Activated naive CD4-positive, alpha-beta T cell treated with anti-CD3 and anti-CD28 coated beads, Interleukin-2, amount 10 ng/mL, durations not matched to agents 7 days and 5 days (primary cell): ENCODE data around the gene ELMO1.

Source experiments
- CTCF ChIA-PET: fragments of 350-600 bp; sonication (Branson Sonifier 250); formaldehyde crosslinking; loops from one replicate; lab custom pipeline; 2021; ENCODE audit warnings: antibody characterized with exemption; lab: Charles Lee
- DNase-seq: peaks from one replicate; pipeline ENCODE4 v3.0.0-alpha.2; 2020
- H3K27ac Mint-ChIP-seq: one replicate; pipeline ENCODE4 v1.8.0; 2021; ENCODE audit warnings: mild to moderate bottlenecking, moderate library complexity, mixed read lengths
- H3K27me3 Mint-ChIP-seq: one replicate; pipeline ENCODE4 v1.8.0; 2021; ENCODE audit warnings: mild to moderate bottlenecking, mixed read lengths
- H3K36me3 Mint-ChIP-seq: one replicate; pipeline ENCODE4 v1.8.0; 2021; ENCODE audit warnings: mixed read lengths
- H3K4me1 Mint-ChIP-seq: one replicate; pipeline ENCODE4 v1.8.0; 2021; ENCODE audit warnings: mixed read lengths
- H3K4me3 Mint-ChIP-seq: one replicate; pipeline ENCODE4 v1.8.0; 2021; ENCODE audit warnings: mild to moderate bottlenecking, moderate library complexity, mixed read lengths
- H3K9me3 Mint-ChIP-seq: one replicate; pipeline ENCODE4 v1.8.0; 2021; ENCODE audit warnings: mixed read lengths

The ELMO1 gene

DNA sequence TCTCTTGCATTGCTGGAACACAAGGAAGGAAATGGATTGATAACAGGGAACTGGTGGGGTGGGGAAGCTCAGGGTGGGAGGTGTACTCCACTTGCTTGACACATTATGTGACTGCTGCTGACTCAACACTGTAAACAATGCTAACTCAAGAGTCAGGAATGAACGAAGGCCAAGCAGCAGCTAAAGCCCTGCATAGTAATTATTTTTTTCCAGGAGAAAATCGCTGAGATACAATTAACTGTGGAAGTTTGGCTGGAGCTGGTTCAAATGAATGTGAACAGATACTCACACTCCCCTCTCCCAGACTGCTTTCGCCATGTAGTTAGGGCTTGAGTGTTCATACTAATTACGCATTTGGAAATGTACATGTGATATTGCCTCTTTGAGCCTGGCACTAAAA, 553.5 kb downstream of the ELMO1 start:
- no peak for DNase-seq
- no peaks in the 10 kb centered on the region for H3K27me3 Mint-ChIP-seq
- peaks cover 54% of the 10 kb centered on the region for H3K36me3 Mint-ChIP-seq
- peaks cover 3% of the 10 kb centered on the region for H3K9me3 Mint-ChIP-seq
- CTCF ChIA-PET = interaction anchor here (1.0 to 1.4 kb wide), 2 partner anchors 14 to 287 kb away, joined by 3 read pairs; no protein-coding TSS in a partner anchor
- no peak overlapping the region for H3K27ac Mint-ChIP-seq
- peaks cover 18% of the 10 kb centered on the region for H3K4me1 Mint-ChIP-seq
- H3K4me3 Mint-ChIP-seq = no peak overlapping the region

GRCh38 chr7:36894190-36894589, 554.5 kb downstream of the ELMO1 start:
- H3K27me3 Mint-ChIP-seq = no peaks in the 10 kb centered on the region
- H3K27ac Mint-ChIP-seq = peak overlapping the region; percentile 71
- DNase-seq = no peak
- no peak overlapping the region for H3K4me3 Mint-ChIP-seq
- CTCF ChIA-PET = interaction anchor here (0.6 to 1.4 kb wide), 3 partner anchors 13 to 288 kb away, joined by 3 read pairs; no protein-coding TSS in a partner anchor
- H3K36me3 Mint-ChIP-seq = peaks cover 51% of the 10 kb centered on the region
- peaks cover under 1% of the 10 kb centered on the region for H3K9me3 Mint-ChIP-seq
- H3K4me1 Mint-ChIP-seq = peaks cover 18% of the 10 kb centered on the region

GRCh38 chr7:36889182-36889581, 559.5 kb downstream of the ELMO1 start:
- no peaks in the 10 kb centered on the region for H3K27me3 Mint-ChIP-seq
- H3K9me3 Mint-ChIP-seq = no peaks in the 10 kb centered on the region
- H3K4me1 Mint-ChIP-seq = peaks cover 8% of the 10 kb centered on the region
- H3K27ac Mint-ChIP-seq = no peak overlapping the region
- DNase-seq = no peak
- peaks cover 67% of the 10 kb centered on the region for H3K36me3 Mint-ChIP-seq
- CTCF ChIA-PET = interaction anchor here (1.3 kb wide), 1 partner anchor 14 kb away, joined by 3 read pairs; no protein-coding TSS in a partner anchor
- H3K4me3 Mint-ChIP-seq = no peak overlapping the region

- Mint-ChIP-seq H3K4me3 (no peak overlapping the region), H3K4me1 (no peaks in the 10 kb centered on the region), H3K27ac (no peak overlapping the region), H3K36me3 (peaks cover 62% of the 10 kb centered on the region), H3K27me3 (no peaks in the 10 kb centered on the region), H3K9me3 (no peaks in the 10 kb centered on the region)
- no peak for DNase-seq
- CTCF ChIA-PET = interaction anchor here (1.8 kb wide), 1 partner anchor 206 kb away, joined by 4 read pairs; no protein-coding TSS in a partner anchor
Measured at GRCh38 chr7:36887969-36888368, 560.7 kb downstream of the ELMO1 start.

DNA sequence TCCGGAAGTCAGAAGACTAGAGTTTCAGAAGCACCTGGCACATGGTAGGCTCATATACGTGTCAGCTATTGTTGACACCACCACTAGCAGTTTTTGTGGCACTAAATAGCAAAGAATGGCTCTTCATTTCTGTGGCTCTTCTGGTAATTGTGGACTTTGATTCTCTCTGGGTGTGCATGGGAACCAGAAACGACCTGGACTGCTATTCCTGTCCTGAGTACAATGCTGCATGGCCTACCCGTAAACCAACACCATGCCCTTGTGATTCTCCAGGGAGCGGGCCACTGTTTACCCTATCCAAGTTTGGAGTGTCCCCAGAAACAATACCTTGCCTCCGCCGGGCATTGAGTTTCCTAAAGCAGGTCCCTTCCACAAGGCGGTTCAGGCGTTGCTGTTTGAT, 561.4 kb downstream of the ELMO1 start:
- Mint-ChIP-seq H3K36me3 (peaks cover 58% of the 10 kb centered on the region), H3K27ac (no peak overlapping the region)
- CTCF ChIA-PET = interaction anchor here (1.8 kb wide), 1 partner anchor 205 kb away, joined by 4 read pairs; no protein-coding TSS in a partner anchor

GRCh38 chr7:36884910-36885309, 563.8 kb downstream of the ELMO1 start:
- Mint-ChIP-seq H3K4me1 (no peaks in the 10 kb centered on the region), H3K36me3 (peaks cover 57% of the 10 kb centered on the region), H3K4me3 (no peak overlapping the region), H3K9me3 (no peaks in the 10 kb centered on the region), H3K27me3 (no peaks in the 10 kb centered on the region), H3K27ac (no peak overlapping the region)
- no peak for DNase-seq
- CTCF ChIA-PET = interaction anchor here (1.2 kb wide), 1 partner anchor 100 kb away, joined by 3 read pairs; no protein-coding TSS in a partner anchor

More for the DNA sequence above, 561.4 kb downstream of the ELMO1 start:
- Mint-ChIP-seq H3K9me3 (no peaks in the 10 kb centered on the region), H3K27me3 (no peaks in the 10 kb centered on the region), H3K4me1 (no peaks in the 10 kb centered on the region), H3K4me3 (no peak overlapping the region)
- no peak for DNase-seq

GRCh38 chr7:36884351-36884750, 564.3 kb downstream of the ELMO1 start:
- no peak overlapping the region for H3K4me3 Mint-ChIP-seq
- DNase-seq = no peak
- no peak overlapping the region for H3K27ac Mint-ChIP-seq
- CTCF ChIA-PET = interaction anchor here (1.2 kb wide), 1 partner anchor 101 kb away, joined by 3 read pairs; no protein-coding TSS in a partner anchor
- no peaks in the 10 kb centered on the region for H3K4me1 Mint-ChIP-seq
- H3K9me3 Mint-ChIP-seq = no peaks in the 10 kb centered on the region
- H3K27me3 Mint-ChIP-seq = no peaks in the 10 kb centered on the region
- H3K36me3 Mint-ChIP-seq = peaks cover 62% of the 10 kb centered on the region

GRCh38 chr7:36881233-36881874, 567.3 kb downstream of the ELMO1 start:
- no peak for DNase-seq
- Mint-ChIP-seq H3K4me1 (peaks cover 6% of the 10 kb centered on the region), H3K9me3 (no peaks in the 10 kb centered on the region), H3K27me3 (no peaks in the 10 kb centered on the region), H3K27ac (no peak overlapping the region), H3K4me3 (no peak overlapping the region), H3K36me3 (peaks cover 65% of the 10 kb centered on the region)
- CTCF ChIA-PET = interaction anchor here (1.2 kb wide), 1 partner anchor 14 kb away, joined by 3 read pairs; no protein-coding TSS in a partner anchor

DNA sequence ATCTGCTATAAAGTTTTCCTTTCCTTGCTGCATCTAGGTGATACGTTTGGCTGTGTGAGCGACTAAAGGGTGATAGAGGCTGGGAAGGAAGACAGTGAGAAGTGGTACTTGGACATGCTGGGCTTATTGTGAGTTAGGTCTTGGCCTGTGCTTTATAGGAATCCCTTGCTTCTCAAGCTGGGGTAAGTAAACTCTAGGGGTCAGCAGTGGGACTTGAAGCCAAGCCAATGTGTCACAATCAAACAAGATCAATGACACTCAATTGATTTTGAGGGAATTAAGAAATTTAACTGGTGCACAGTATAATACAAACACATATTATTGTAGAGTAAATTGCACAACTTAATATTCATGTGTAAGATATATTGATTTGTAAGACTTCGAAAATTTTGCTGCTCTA, 568.6 kb downstream of the ELMO1 start:
- no peak for DNase-seq
- peaks cover 64% of the 10 kb centered on the region for H3K36me3 Mint-ChIP-seq
- H3K27ac Mint-ChIP-seq = no peak overlapping the region
- H3K9me3 Mint-ChIP-seq = no peaks in the 10 kb centered on the region
- peaks cover 6% of the 10 kb centered on the region for H3K4me1 Mint-ChIP-seq
- CTCF ChIA-PET = interaction anchor here (0.7 kb wide), 1 partner anchor 17 kb away, joined by 3 read pairs; no protein-coding TSS in a partner anchor
- H3K4me3 Mint-ChIP-seq = no peak overlapping the region
- no peaks in the 10 kb centered on the region for H3K27me3 Mint-ChIP-seq

- no peaks in the 10 kb centered on the region for H3K27me3 Mint-ChIP-seq
- no peak overlapping the region for H3K27ac Mint-ChIP-seq
- DNase-seq = no peak
- CTCF ChIA-PET = no interaction called here
- no peak overlapping the region for H3K4me3 Mint-ChIP-seq
- H3K36me3 Mint-ChIP-seq = peaks cover 63% of the 10 kb centered on the region
- H3K4me1 Mint-ChIP-seq = peaks cover 6% of the 10 kb centered on the region
- H3K9me3 Mint-ChIP-seq = no peaks in the 10 kb centered on the region
Measured at GRCh38 chr7:36879021-36879420, 569.6 kb downstream of the ELMO1 start.

DNA sequence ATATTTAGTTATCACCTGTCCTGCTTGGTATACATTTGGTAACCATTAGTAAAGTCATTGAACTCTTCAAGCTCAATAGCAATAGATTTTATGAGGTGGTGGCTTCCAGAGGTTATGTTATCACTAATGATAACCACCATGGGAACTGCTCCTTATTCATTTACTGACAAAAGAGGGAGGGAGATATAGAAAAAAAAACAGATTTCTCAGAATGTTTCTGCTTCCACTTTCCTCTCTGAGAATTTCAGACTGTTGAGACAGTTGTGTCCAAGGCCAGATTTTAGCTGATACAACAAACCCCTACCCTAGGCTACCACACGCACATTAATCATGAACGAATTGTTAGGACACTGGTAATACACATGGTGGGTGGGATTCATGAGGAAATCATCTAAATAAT, 570.4 kb downstream of the ELMO1 start:
- no peak for DNase-seq
- H3K27ac Mint-ChIP-seq = no peak overlapping the region
- H3K9me3 Mint-ChIP-seq = no peaks in the 10 kb centered on the region
- peaks cover 6% of the 10 kb centered on the region for H3K4me1 Mint-ChIP-seq
- H3K36me3 Mint-ChIP-seq = peaks cover 62% of the 10 kb centered on the region
- CTCF ChIA-PET = no interaction called here
- no peak overlapping the region for H3K4me3 Mint-ChIP-seq
- H3K27me3 Mint-ChIP-seq = no peaks in the 10 kb centered on the region

DNA sequence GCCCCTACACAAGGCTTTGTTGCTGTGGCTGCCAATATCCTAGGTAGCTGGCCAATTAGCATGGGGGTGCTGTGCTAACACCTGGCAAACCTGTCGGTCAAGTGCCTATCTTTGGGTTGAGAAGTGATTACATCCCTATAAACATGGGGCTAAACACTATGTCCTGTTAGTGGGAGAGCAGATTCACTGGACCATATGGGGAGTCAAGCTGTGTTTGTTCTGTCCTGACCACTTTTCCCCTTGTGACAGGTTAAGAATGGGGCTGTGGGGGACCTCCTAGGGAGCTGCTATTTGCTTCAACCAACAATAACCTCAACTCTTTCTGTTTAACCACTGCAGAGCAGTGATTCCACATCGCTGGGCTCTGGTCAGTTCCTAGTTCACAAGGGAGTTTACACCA, 572.9 kb downstream of the ELMO1 start:
- no peaks in the 10 kb centered on the region for H3K27me3 Mint-ChIP-seq
- H3K9me3 Mint-ChIP-seq = peaks cover 3% of the 10 kb centered on the region
- H3K4me1 Mint-ChIP-seq = peaks cover 17% of the 10 kb centered on the region
- DNase-seq = no peak
- CTCF ChIA-PET = interaction anchor here (1.1 kb wide), 2 partner anchors 14 to 94 kb away, joined by 3 read pairs; no protein-coding TSS in a partner anchor
- peaks cover 67% of the 10 kb centered on the region for H3K36me3 Mint-ChIP-seq
- no peak overlapping the region for H3K4me3 Mint-ChIP-seq
- H3K27ac Mint-ChIP-seq = no peak overlapping the region

DNA sequence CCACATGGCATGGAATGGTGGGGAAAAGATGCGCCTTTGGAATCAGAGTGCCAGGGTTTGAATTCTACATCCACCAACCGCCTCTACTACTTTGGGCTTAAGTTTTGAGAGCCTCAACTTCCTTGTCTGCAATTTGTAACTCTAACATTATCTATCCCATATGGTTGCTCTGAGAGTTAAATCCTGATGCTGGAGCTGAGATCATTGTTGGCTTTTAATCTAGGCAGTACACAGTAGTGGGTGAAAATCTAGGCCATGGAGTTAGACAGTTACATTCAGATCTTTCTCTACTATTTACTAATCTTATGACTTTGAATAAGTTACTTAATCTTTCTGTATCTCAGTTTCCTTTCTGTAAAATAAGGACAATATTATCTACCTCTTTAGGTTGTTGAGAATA, 574.6 kb downstream of the ELMO1 start:
- peaks cover 3% of the 10 kb centered on the region for H3K9me3 Mint-ChIP-seq
- no peak overlapping the region for H3K27ac Mint-ChIP-seq
- H3K4me3 Mint-ChIP-seq = no peak overlapping the region
- peaks cover 17% of the 10 kb centered on the region for H3K4me1 Mint-ChIP-seq
- peaks cover 70% of the 10 kb centered on the region for H3K36me3 Mint-ChIP-seq
- DNase-seq = no peak
- no peaks in the 10 kb centered on the region for H3K27me3 Mint-ChIP-seq
- CTCF ChIA-PET = no interaction called here

DNA sequence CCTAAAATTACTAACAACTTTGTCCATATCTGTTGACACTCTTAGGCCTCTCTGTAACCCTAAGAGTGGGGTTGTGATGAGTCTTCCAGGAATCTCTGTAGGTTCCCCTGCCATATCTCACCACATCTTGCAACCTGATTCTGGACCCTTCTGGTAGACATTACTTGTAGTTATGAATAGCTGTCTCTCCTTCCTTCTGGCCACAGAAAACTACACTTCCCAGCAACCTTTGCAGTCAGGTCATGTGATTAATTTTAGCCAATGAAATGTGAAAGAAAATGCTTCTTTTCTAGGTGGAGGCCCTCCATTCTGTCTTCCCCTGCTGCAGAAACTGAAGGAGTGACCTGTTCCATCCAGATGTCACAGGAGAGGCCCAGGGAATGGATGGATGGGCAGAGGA, 576.8 kb downstream of the ELMO1 start:
- Mint-ChIP-seq H3K9me3 (peaks cover 3% of the 10 kb centered on the region), H3K4me3 (no peak overlapping the region), H3K27ac (no peak overlapping the region), H3K27me3 (no peaks in the 10 kb centered on the region), H3K4me1 (peaks cover 12% of the 10 kb centered on the region), H3K36me3 (peaks cover 77% of the 10 kb centered on the region)
- DNase-seq = no peak
- CTCF ChIA-PET = no interaction called here

DNA sequence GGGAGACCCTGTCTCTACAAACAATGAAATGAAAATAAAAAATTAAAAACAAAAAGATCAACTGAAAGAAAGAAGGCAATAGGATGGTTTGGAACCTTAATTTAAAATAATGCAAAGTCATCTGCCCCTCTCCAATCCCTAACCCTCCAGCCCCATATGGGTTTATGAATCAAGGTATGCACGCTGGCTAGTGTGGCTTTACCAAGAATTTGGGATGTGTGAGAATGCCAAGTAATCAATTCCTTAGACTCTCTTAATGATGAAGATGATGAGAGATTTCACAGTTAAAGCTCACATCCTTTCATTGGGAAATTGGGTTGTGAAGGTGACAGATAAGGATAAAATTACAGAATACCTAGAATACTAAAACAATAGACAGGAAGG, 577.3 kb downstream of the ELMO1 start:
- DNase-seq = no peak
- peaks cover 12% of the 10 kb centered on the region for H3K4me1 Mint-ChIP-seq
- H3K27me3 Mint-ChIP-seq = no peaks in the 10 kb centered on the region
- no peak overlapping the region for H3K27ac Mint-ChIP-seq
- H3K4me3 Mint-ChIP-seq = no peak overlapping the region
- H3K9me3 Mint-ChIP-seq = peaks cover 3% of the 10 kb centered on the region
- peaks cover 78% of the 10 kb centered on the region for H3K36me3 Mint-ChIP-seq
- CTCF ChIA-PET = no interaction called here
